HG03469 (cell line): ENCODE measurements around the gene DYNLT1.
"Not testable (repeated sequence)": the region's sequence is repeated elsewhere in the genome, so short reads cannot be mapped to it uniquely, and the experiment has no call there.

ENCODE experiments used
- ATAC-seq: cut with Tn5 transposase; IDR thresholded peaks from one replicate; pipeline ENCODE4 v1.9.1; 2021; ENCODE audit warnings: mild to moderate bottlenecking, moderate library complexity, moderate number of reproducible peaks; ENCODE audit not compliant: unreplicated experiment

Gene DYNLT1

GRCh38 chr6:158642097-158642601 is 2.4 kb downstream of the DYNLT1 start:
- ATAC-seq: no peak

- no peak for ATAC-seq
These were observed 4.0 kb downstream of the DYNLT1 start for GRCh38 chr6:158640519-158640918.

GRCh38 chr6:158639056-158639455 is 5.5 kb downstream of the DYNLT1 start:
- ATAC-seq: no peak

GRCh38 chr6:158638324-158638854 is 6.2 kb downstream of the DYNLT1 start:
- ATAC-seq: no peak

- no peak for ATAC-seq
These were observed 7.8 kb downstream of the DYNLT1 start for GRCh38 chr6:158636778-158637177.

- no peak for ATAC-seq
These were observed 9.0 kb downstream of the DYNLT1 start for GRCh38 chr6:158635427-158636073.

- ATAC-seq: no peak
These were observed 9.7 kb downstream of the DYNLT1 start for GRCh38 chr6:158634695-158635426.

GRCh38 chr6:158633127-158633526 is 11.4 kb downstream of the DYNLT1 start:
- ATAC-seq: no peak

- not testable (repeated sequence) for ATAC-seq
These were observed 11.9 kb downstream of the DYNLT1 start for GRCh38 chr6:158632538-158633119.

GRCh38 chr6:158631678-158632537 is 12.6 kb downstream of the DYNLT1 start:
- no peak for ATAC-seq

GRCh38 chr6:158630938-158631616 is 13.5 kb downstream of the DYNLT1 start:
- no peak for ATAC-seq

- ATAC-seq: no peak
These were observed 14.9 kb downstream of the DYNLT1 start for GRCh38 chr6:158629367-158630221.

- no peak for ATAC-seq
These were observed 16.0 kb downstream of the DYNLT1 start for GRCh38 chr6:158628542-158628941.

- no peak for ATAC-seq
These were observed 16.7 kb downstream of the DYNLT1 start for GRCh38 chr6:158627940-158628211.

GRCh38 chr6:158627168-158627939 is 17.2 kb downstream of the DYNLT1 start:
- ATAC-seq: no peak

- no peak for ATAC-seq
These were observed 18.0 kb downstream of the DYNLT1 start for GRCh38 chr6:158626360-158627167.

GRCh38 chr6:158625881-158626305 is 18.6 kb downstream of the DYNLT1 start:
- no peak for ATAC-seq
